Activated CD4-positive, alpha-beta T cell treated with anti-CD3 and anti-CD28 coated beads for 24 hours (primary cell): ENCODE measurements around the gene YWHAQ.

Experiments used
- DNase-seq, 2 donors: peaks; one replicate each; pipeline ENCODE4 v3.0.0-alpha.2; 2020; ENCODE audit warnings: low read depth in 2 of 2

YWHAQ gene

DNA sequence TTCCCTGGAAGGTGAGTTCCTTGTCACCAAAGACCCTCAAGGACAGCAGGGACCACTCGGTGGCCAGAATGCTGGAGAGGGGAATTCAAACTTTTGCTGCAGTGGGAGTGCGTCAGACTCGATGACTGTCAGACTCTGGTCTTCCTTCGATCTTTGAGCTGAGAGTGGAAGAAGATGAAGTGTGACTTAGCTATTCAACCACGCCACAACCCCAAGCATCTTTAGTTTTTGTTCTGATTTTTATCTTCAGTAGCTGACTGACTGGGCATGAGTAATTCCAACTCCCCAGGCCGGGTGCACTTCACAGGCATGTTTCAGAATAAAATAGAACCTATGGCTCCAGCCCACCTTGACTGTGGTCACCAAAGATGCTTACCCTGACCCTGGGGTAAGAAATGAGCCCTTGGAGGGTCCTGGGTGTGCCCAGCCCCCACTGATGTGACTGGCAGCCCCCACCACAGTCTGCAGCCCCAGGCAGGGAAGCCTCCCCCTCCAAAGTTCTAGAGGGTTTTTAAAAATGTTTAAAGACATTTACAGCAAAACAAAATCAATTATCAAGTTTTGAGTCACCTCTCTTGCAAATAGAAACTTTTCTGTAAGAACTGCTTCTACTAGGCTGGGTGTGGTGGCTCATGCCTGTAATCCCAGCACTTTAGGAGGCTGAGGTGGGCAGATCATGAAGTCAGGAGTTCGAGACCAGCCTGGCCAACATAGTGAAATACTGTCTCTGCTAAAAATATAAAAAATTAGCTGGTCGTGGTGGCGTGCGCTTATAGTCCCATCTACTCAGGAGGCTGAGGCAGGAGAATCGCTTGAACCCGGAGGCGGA is 24.9 kb upstream of the YWHAQ start:
- peak; percentile 43 to 59 for DNase-seq

DNA sequence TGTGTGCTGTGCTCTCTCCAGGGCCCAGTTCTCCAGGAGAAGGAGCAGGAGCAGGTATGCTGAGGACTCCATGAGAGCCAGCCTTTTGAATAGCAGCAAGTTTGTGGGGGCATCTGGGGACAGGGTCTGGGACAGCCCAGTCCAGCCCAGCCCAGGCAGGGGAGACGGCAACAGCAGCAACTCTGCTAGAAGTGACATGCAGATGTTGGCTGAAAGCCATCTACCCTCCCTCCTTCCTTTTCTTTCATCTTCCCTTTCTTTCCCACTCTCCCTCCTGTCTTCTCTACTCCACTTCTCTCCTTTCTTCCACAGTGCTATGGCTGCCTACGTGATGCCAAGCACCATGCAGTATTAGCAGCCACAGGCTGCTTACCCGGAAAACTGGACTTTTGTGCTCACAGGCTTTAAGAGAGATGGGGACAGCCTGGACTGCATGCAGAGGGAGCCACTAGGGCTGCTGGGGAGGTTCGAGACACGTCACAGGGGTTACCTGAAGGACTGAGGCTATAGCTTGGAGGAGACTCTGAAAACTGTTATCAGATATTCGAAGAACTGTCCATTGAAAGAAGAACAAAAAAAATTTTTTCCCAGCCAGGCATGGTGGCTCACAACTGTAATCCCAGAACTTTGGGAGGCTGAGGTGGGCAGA is 23.8 kb upstream of the YWHAQ start:
- no peak for DNase-seq

- no peak for DNase-seq
Measured at GRCh38 chr2:9653485-9654271, 22.9 kb upstream of the YWHAQ start.

DNA sequence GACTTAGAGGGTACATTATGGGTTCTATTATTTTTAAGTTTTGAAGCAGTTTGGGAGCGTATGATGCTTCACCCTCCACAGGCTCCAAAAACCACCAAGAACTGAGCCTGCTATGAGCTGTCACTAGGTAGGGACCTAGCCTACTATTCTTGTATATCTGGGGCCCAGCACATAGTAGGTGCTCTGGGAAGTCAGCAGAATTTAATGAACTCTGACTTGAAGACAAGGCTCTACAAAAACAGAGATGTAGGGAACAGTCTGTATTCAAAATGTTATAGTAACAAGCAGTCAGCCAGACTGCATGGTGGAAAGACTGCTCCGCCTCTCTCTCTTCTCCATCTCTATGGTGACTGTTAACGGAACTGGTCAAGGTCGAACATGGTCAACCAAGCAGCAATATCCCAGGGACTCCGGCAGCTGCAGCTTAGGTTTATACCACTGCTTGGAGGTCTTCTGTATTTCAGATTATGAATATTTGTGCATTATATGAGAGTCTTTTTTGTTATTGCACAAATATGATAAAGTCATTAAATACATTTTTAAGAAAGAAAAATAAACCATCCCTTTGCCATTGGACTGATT is 22.2 kb upstream of the YWHAQ start:
- no peak for DNase-seq

- no peak for DNase-seq
Measured at GRCh38 chr2:9652267-9652666, 21.5 kb upstream of the YWHAQ start.

GRCh38 chr2:9650119-9650821 is 19.5 kb upstream of the YWHAQ start:
- no peak for DNase-seq

- no peak for DNase-seq
Measured at GRCh38 chr2:9649261-9649660, 18.5 kb upstream of the YWHAQ start.

- DNase-seq: no peak
Measured at GRCh38 chr2:9648821-9649220, 18.0 kb upstream of the YWHAQ start.

GRCh38 chr2:9647884-9648283 is 17.1 kb upstream of the YWHAQ start:
- DNase-seq: no peak

DNA sequence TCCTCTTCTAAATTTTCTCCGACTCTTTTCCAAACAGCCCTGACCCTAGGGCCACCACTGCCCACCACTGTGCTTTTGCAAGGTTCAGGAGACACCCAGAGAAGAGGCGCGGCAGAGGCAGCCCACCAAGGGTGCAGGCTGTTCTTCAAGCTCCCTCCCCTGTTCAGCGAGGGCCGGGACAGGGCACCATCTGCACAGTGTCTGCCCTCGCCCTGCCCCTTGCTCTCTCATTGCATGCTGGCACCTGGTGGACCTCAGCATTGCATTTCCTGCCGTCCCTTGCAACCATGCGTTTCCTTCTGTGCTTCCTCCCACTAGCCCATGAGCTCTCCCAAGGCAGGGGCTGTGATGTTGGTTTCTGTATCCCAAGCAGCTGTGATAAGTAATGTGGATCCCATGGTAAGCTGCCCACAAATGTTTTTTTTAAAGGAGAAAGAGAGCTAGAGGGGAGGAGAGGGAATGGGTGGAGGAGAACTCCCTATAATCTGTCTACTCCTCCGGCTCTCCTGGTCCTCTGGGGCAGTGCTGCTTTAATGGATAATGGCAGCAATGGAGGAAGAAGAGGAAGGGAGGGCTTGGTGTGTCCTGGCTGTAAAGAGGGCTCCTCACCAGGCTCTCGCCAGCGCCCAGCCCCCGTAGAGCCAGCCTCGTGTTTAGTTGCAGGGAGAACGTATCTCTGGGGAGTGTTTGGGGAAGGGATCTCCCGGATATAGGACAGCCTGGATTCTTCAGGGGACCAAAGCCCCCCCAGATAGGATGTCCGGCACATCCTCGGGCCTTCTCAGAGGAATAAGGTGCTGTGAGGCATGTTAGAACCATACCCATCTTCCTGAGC is 15.6 kb upstream of the YWHAQ start:
- DNase-seq: no peak

- no peak for DNase-seq
Measured at GRCh38 chr2:9644603-9645002, 13.8 kb upstream of the YWHAQ start.

DNA sequence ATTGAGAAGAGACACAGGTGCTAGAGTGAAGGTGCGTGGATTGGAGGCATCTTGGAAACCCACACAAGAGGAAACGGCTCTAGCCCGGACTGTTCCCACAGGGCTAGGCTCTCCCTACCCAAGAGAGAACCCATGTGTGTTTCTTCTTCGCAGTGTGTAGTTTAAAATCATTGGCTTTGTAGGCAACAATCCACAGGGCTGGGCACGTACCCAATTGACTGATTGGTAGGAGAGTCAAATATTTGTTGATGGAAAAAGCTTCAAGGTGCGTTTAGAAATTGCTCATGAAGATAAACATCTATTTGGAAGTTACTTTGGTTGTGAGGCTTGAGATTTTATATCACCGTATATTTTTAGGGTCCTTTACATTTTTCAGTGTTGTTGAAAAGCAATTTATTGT is 13.2 kb upstream of the YWHAQ start:
- no peak for DNase-seq

DNA sequence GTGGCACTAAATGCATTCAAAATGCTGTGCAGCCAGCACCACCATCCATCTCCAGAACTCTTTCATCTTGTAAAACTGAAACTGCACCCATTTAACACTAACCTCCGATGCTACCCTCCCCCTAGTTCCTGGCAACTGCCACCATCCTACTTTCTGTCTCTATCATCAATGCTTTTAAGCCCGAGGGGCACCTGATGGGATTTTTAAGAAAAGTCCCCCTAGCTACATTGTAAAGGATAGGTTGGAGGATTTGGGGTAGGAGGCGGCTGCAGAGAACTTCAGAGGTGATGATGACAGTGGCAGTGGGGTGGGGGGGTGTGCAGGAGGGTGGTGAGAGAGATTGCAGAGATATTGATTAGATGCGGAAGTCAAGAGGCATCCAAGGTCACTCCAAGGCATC is 10.8 kb upstream of the YWHAQ start:
- DNase-seq: no peak

DNA sequence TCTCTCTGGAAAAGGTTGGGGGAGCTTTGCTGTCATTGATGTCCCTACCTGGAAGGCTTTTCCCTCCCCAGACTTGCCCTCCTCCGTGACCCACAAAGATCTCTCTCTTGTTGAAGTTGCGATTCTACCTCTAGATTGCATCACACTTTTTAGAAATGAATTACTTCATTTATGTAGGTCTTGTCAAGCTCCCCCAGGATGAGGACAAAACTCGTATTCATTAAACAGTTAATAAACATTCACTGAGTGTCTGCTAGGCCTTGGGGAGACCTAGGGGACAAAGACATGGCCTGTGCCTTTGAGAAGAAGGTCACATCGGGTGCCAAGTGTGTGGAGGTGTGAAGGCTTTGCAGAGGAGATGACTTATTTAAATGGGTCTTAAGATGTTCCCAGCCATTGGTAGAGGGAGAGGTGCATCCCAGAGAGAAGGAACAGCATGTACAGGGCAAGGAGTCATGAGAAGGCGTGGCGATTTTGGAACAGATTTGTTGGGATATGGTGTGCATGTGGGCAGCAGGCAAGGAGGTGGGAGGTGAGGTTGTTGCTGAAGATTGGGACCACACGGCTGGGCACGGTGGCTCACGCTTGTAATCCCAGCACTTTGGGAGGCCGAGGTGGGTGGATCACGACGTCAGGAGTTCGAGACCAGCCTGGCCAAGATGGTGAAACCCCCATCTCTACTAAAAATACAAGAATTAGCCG is 9.8 kb upstream of the YWHAQ start:
- DNase-seq: no peak

- DNase-seq: no peak
Measured at GRCh38 chr2:9639740-9640343, 9.0 kb upstream of the YWHAQ start.

DNA sequence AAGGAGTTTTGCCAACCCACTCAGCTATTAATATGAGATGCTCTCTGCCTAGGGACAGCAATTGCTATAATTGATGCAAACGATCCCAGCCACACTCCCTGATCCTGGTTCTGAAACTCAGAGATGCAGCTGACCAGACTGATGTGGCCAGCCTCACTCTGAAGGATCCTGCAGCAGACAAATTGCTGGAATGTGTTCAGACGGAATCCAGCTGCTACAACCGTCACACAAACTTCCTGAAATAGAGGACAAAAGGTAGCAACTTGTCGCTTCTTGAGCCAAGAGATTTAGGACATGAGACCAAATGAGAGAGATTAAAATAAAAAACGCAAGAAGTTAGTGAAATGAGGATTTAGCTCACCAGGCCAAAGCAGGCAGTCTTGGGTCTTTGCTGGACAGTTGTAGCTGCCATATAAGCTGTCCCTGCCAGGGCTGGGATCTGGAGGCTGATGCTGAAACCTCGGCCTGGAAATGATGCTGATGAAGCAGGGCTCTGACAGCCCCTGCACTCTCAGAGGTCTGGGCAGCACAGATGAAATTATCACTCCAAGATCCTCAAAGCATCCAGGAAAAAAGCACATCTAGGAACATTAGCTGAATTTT is 8.3 kb upstream of the YWHAQ start:
- DNase-seq: no peak

DNA sequence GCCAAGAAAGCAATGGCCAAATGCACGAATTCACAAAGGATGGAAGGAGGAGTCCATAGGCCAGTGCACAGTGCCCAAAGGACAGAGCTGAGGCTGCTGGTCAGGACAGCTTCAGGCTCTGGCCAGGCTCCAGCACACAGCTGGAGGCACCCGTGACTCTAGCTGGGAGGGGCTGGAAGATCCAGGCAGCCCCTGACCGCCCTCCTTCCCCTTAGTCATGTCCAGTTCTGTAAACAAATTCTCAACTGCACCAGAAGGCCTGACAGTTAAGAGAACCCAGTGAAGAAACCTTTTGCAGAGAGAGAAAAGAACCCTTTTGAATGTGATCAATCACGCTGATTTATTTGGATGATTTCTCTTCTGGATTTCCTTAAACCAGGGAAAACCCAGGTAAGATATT is 7.7 kb upstream of the YWHAQ start:
- DNase-seq: no peak

GRCh38 chr2:9637330-9637729 is 6.5 kb upstream of the YWHAQ start:
- no peak for DNase-seq

DNA sequence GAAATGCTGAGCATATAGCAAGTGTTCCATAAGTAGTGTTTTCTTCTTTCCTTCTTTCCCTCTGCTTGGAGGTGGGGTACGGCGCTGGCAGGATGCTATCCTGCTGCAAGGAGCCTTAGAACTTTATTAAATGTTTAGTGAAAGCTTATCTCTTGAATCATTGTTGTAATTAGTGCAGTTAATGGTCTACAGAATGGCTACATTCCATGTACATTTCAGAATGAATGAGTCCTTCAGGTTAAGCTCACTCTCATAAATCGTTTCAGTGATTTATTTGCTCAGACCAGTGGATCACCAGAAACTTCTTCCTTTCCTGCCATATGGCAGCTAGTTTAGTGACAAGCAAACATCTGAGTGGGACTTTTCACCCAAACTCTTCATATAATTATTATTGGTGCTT is 3.3 kb upstream of the YWHAQ start:
- DNase-seq: no peak
